ENCODE results near the gene ZNF512.

The ZNF512 gene

GRCh38 chr2:27638037-27638637 is 55.3 kb downstream of the ZNF512 start:
- DNase-seq, result no peak

- DNase-seq, result no peak
Measured at GRCh38 chr2:27638709-27639108, 55.9 kb downstream of the ZNF512 start.

GRCh38 chr2:27640722-27641245 is 57.9 kb downstream of the ZNF512 start:
- no peak for DNase-seq

GRCh38 chr2:27645197-27645596 is 62.4 kb downstream of the ZNF512 start:
- DNase-seq, result no peak

- no peak for DNase-seq
Measured at GRCh38 chr2:27647289-27647688, 64.4 kb downstream of the ZNF512 start.

GRCh38 chr2:27647737-27648136 is 64.9 kb downstream of the ZNF512 start:
- no peak for DNase-seq

GRCh38 chr2:27651056-27651455 is 68.2 kb downstream of the ZNF512 start:
- DNase-seq, result no peak

GRCh38 chr2:27652341-27652740 is 69.5 kb downstream of the ZNF512 start:
- DNase-seq, result no peak

GRCh38 chr2:27652790-27653189 is 69.9 kb downstream of the ZNF512 start:
- no peak for DNase-seq

- DNase-seq, result no peak
Measured at GRCh38 chr2:27653397-27653796, 70.6 kb downstream of the ZNF512 start.

- no peak for DNase-seq
Measured at GRCh38 chr2:27655155-27655951, 72.5 kb downstream of the ZNF512 start.

- no peak for DNase-seq
Measured at GRCh38 chr2:27661371-27661770, 78.5 kb downstream of the ZNF512 start.

- peak; percentile 68 to 98 (median 81) for DNase-seq
Measured at GRCh38 chr2:27663285-27664153, 80.7 kb downstream of the ZNF512 start, which contains the start of the genes SLC4A1AP and SUPT7L. Gene SLC4A1AP, plus strand, starts transcription at chr2:27663889. Its CDS starts 26 bp downstream, at chr2:27663915. Gene SUPT7L, minus strand, starts transcription at chr2:27663614. Its CDS starts 1,422 bp downstream, at chr2:27662192.

- DNase-seq, result peak in 1 of 6 experiments; percentile 23
Measured at GRCh38 chr2:27664154-27664574, 81.3 kb downstream of the ZNF512 start.

- no peak for DNase-seq
Measured at GRCh38 chr2:27664622-27665363, 82.0 kb downstream of the ZNF512 start.

- no peak for DNase-seq
Measured at GRCh38 chr2:27667446-27667845, 84.6 kb downstream of the ZNF512 start.

GRCh38 chr2:27671235-27671634 is 88.4 kb downstream of the ZNF512 start:
- DNase-seq, result no peak
